Measurements from ENCODE around the gene SCYL1. TPM values are rescaled to one million over a fixed set of nuclear protein-coding genes. Genes with fewer than 3 reads are reported as not detected.

Gene SCYL1
- total RNA-seq, 1 experiment from 2014 or later: 54.7 TPM

DNA sequence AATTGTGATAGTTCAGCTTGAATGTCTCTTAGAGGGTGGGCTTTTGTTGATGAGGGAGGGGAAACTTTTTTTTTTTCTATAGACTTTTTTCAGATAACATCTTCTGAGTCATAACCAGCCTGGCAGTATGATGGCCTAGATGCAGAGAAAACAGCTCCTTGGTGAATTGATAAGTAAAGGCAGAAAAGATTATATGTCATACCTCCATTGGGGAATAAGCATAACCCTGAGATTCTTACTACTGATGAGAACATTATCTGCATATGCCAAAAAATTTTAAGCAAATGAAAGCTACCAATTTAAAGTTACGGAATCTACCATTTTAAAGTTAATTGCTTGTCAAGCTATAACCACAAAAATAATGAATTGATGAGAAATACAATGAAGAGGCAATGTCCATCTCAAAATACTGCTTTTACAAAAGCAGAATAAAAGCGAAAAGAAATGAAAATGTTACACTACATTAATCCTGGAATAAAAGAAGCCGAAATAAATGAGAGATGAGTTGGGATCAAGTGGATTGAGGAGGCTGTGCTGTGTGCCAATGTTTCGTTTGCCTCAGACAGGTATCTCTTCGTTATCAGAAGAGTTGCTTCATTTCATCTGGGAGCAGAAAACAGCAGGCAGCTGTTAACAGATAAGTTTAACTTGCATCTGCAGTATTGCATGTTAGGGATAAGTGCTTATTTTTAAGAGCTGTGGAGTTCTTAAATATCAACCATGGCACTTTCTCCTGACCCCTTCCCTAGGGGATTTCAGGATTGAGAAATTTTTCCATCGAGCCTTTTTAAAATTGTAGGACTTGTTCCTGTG is 22.1 kb upstream of the SCYL1 start:
- no peak overlapping the region for H2BK120ac ChIP-seq (ENCODE audit: low read depth, low read length, poor library complexity, severe bottlenecking)
- H4K5ac ChIP-seq (ENCODE audit: insufficient read length, low read depth, low read length): no peak overlapping the region
- no peak overlapping the region for H2AFZ ChIP-seq (ENCODE audit: low read length)
- H3K27ac ChIP-seq (ENCODE audit: insufficient read length, low read depth, low read length): no peak overlapping the region
- H3K14ac ChIP-seq (ENCODE audit: insufficient read depth, low read length): no peak overlapping the region
- H3K4ac ChIP-seq (ENCODE audit: low read depth, low read length): no peak overlapping the region
- H3K36me3 Mint-ChIP-seq (ENCODE audit: insufficient read depth in 1 of 3, low read depth in 3 of 3): peaks cover 0 to 33% (median 31%) of the 10 kb centered on the region in 3 experiments; a peak in 5 of 7 replicates
- TF ChIP-seq CTCF (conservative IDR thresholded peaks at IDR 0.05): no peak
- H3K27me3 ChIP-seq (ENCODE audit: insufficient read depth, low read length): no peaks in the 10 kb centered on the region
- H2BK20ac ChIP-seq (ENCODE audit: low read depth, low read length, poor library complexity, severe bottlenecking): no peak overlapping the region
- no peak overlapping the region for H3K4me3 Mint-ChIP-seq
- no peak overlapping the region for H3K56ac ChIP-seq (ENCODE audit: insufficient read length, low read depth, low read length)
- H3K27ac Mint-ChIP-seq: no peak overlapping the region; a peak in 3 of 7 replicates
- H3K9ac ChIP-seq (ENCODE audit: extremely low read depth, insufficient read length, low read length): peak overlapping the region; percentile 79
- no peak overlapping the region for H2BK15ac ChIP-seq (ENCODE audit: low read depth, low read length)
- peaks cover 20% of the 10 kb centered on the region for H3K23me2 ChIP-seq (ENCODE audit: insufficient read length, low read depth, low read length, poor library complexity, severe bottlenecking)
- peaks cover 2 to 3% of the 10 kb centered on the region in 2 experiments; a peak in 3 of 5 replicates for H3K9me3 Mint-ChIP-seq
- no CpG with 5 or more reads among the region's 6 CpGs for WGBS (ENCODE audit: extremely low coverage, insufficient read length, low lambda C conversion rate)
- DNase-seq: no peak
- no peak overlapping the region for H3K23ac ChIP-seq (ENCODE audit: insufficient read length, low read depth, low read length)
- H2AK5ac ChIP-seq (ENCODE audit: insufficient read length, low read length): no peak overlapping the region
- H4K91ac ChIP-seq (ENCODE audit: insufficient read length, low read depth, low read length): no peak overlapping the region
- H3K79me1 ChIP-seq (ENCODE audit: insufficient read depth, low read depth, low read length, poor library complexity, severe bottlenecking): no peaks in the 10 kb centered on the region
- peaks cover 42% of the 10 kb centered on the region for H3K79me2 ChIP-seq (ENCODE audit: insufficient read depth, low read length)
- H3K27me3 Mint-ChIP-seq (ENCODE audit: low read depth): no peaks in the 10 kb centered on the region
- H4K8ac ChIP-seq (replicated peaks; ENCODE audit: insufficient read length, low read depth, low read length): no peak overlapping the region
- no peaks in the 10 kb centered on the region for H4K20me1 ChIP-seq (ENCODE audit: control insufficient read depth, insufficient read depth, insufficient read length)
- no peaks in the 10 kb centered on the region for H3K9me3 ChIP-seq (ENCODE audit: control insufficient read depth, low read depth, low read length)
- no peak overlapping the region for H3T11ph ChIP-seq (ENCODE audit: low read length)
- no peak overlapping the region for H2BK12ac ChIP-seq (ENCODE audit: insufficient read length, low read depth, low read length)
- no peaks in the 10 kb centered on the region for H3K4me1 ChIP-seq (ENCODE audit: insufficient read depth, low read length)
- peaks cover 36 to 46% of the 10 kb centered on the region in 2 experiments for H3K4me1 Mint-ChIP-seq
- peak overlapping the region; percentile 89 for H3K4me2 ChIP-seq (ENCODE audit: insufficient read depth, insufficient read length, low read length)
- no peak overlapping the region for H3K18ac ChIP-seq (ENCODE audit: insufficient read length, low read depth, low read length)
- no peak overlapping the region for H2BK5ac ChIP-seq (ENCODE audit: insufficient read length, low read length)
